ENCODE results near the gene ZNF93. TPM values are rescaled to one million over a fixed set of nuclear protein-coding genes. Genes with fewer than 3 reads are reported as not detected.
"Not testable (repeated sequence)": the region's sequence is repeated elsewhere in the genome, so short reads cannot be mapped to it uniquely, and the experiment has no call there.

ZNF93 gene
- total RNA-seq, 1 experiment from 2014 or later: 7.5 TPM

- Mint-ChIP-seq H3K4me3 (ENCODE audit: unreplicated experiment) (no peak overlapping the region), H3K36me3 (ENCODE audit: insufficient read depth, unreplicated experiment) (no peaks in the 10 kb centered on the region), H3K27ac (ENCODE audit: unreplicated experiment) (no peak overlapping the region), H3K27me3 (ENCODE audit: insufficient read depth, unreplicated experiment) (no peaks in the 10 kb centered on the region), H3K4me1 (ENCODE audit: low read depth, unreplicated experiment) (no peaks in the 10 kb centered on the region), H3K9me3 (ENCODE audit: unreplicated experiment) (peaks cover 27% of the 10 kb centered on the region)
- no TSS peak for BruUV-seq (replicated peaks)
- no peak for DNase-seq
- H3K4me1 ChIP-seq: no peaks in the 10 kb centered on the region
- TF ChIP-seq CTCF (IDR thresholded peaks at IDR 0.05; ENCODE audit: insufficient read depth in 1 of 2, low read depth in 1 of 2, low read length in 1 of 2, severe bottlenecking in 1 of 2, unreplicated experiment in 1 of 2): no peak
- no peaks in the 10 kb centered on the region for H3K9me3 ChIP-seq
- intact Hi-C loops (cut with micrococcal nuclease; ENCODE audit: unreplicated experiment): no loop called here
- no peak overlapping the region for H3K4me3 ChIP-seq (ENCODE audit: low read depth, low read length)
- CTCF ChIA-PET: interaction anchor here (0.6 kb wide), 1 partner anchor 399 kb away, joined by 5 read pairs; no protein-coding TSS in a partner anchor
- no peaks in the 10 kb centered on the region for H3K27me3 ChIP-seq (replicated peaks; ENCODE audit: control insufficient read depth, insufficient read depth, low read length)
- H3K36me3 ChIP-seq (ENCODE audit: control insufficient read depth, insufficient read depth, low read length): no peaks in the 10 kb centered on the region
- POLR2A ChIA-PET: no interaction called here
These were observed 54.5 kb downstream of the ZNF93 start for GRCh38 chr19:19955208-19955607.

GRCh38 chr19:19956434-19957075 is 55.8 kb downstream of the ZNF93 start:
- intact Hi-C loops (cut with micrococcal nuclease; ENCODE audit: unreplicated experiment): no loop called here
- Histone ChIP-seq H3K4me1 (no peaks in the 10 kb centered on the region), H3K4me3 (ENCODE audit: low read depth, low read length) (no peak overlapping the region), H3K9me3 (no peaks in the 10 kb centered on the region), H3K36me3 (ENCODE audit: control insufficient read depth, insufficient read depth, low read length) (no peaks in the 10 kb centered on the region), H3K27me3 (replicated peaks; ENCODE audit: control insufficient read depth, insufficient read depth, low read length) (no peaks in the 10 kb centered on the region)
- no peak for TF ChIP-seq CTCF (IDR thresholded peaks at IDR 0.05; ENCODE audit: insufficient read depth in 1 of 2, low read depth in 1 of 2, low read length in 1 of 2, severe bottlenecking in 1 of 2, unreplicated experiment in 1 of 2)
- no TSS peak for BruUV-seq (replicated peaks)
- ChIA-PET POLR2A (no interaction called here), CTCF (no interaction called here)
- no peak for DNase-seq
- H3K36me3 Mint-ChIP-seq (ENCODE audit: insufficient read depth, unreplicated experiment): no peaks in the 10 kb centered on the region
- no peaks in the 10 kb centered on the region for H3K4me1 Mint-ChIP-seq (ENCODE audit: low read depth, unreplicated experiment)
- H3K27ac Mint-ChIP-seq (ENCODE audit: unreplicated experiment): no peak overlapping the region
- H3K9me3 Mint-ChIP-seq (ENCODE audit: unreplicated experiment): peaks cover 27% of the 10 kb centered on the region
- H3K4me3 Mint-ChIP-seq (ENCODE audit: unreplicated experiment): no peak overlapping the region
- no peaks in the 10 kb centered on the region for H3K27me3 Mint-ChIP-seq (ENCODE audit: insufficient read depth, unreplicated experiment)

- intact Hi-C loops (cut with micrococcal nuclease; ENCODE audit: unreplicated experiment); H3K27ac Mint-ChIP-seq (ENCODE audit: unreplicated experiment); H3K4me1 Mint-ChIP-seq (ENCODE audit: low read depth, unreplicated experiment); H3K27me3 Mint-ChIP-seq (ENCODE audit: insufficient read depth, unreplicated experiment); H3K4me1 ChIP-seq; H3K9me3 ChIP-seq; H3K4me3 ChIP-seq (ENCODE audit: low read depth, low read length); CTCF ChIA-PET; DNase-seq; BruUV-seq (replicated peaks); H3K36me3 ChIP-seq (ENCODE audit: control insufficient read depth, insufficient read depth, low read length); H3K27me3 ChIP-seq (replicated peaks; ENCODE audit: control insufficient read depth, insufficient read depth, low read length); H3K36me3 Mint-ChIP-seq (ENCODE audit: insufficient read depth, unreplicated experiment); POLR2A ChIA-PET; H3K4me3 Mint-ChIP-seq (ENCODE audit: unreplicated experiment): not testable (repeated sequence)
- H3K9me3 Mint-ChIP-seq (ENCODE audit: unreplicated experiment): peaks cover 27% of the 10 kb centered on the region
These were observed 57.0 kb downstream of the ZNF93 start for GRCh38 chr19:19957766-19958165.

Measured in Caco-2 (cell line).